COR-L47 (cell line): ENCODE measurements around the gene STEEP1.

ENCODE experiments used
- DNase-seq: peaks from one replicate; lab custom pipeline; 2025; lab: John Stamatoyannopoulos, UW

Gene STEEP1

GRCh38 chrX:119565107-119565663, at the start of gene STEEP1:
Gene STEEP1 (minus strand): TSS chrX:119565409. CDS start chrX:119565355, 54 bp downstream.
- DNase-seq: peak; percentile 81

DNA sequence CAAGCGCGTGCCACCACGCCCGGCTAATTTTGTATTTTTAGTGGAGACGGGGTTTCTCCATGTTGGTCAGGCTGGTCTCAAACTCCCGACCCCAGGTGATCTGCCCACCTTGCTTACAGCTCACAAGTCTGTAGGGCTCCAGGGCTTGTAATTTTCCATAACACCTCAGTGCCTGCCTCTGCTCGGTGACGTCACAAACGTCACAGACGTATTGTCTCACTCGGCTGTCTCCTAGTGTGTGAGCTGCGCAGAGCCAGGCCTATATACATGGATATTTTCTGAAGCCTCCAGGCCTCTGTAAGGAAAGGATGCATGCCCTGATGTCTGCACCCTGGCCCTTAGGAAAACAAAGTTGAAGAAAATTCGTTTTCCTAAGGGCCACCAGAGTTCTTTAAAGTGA, 49.6 kb upstream of the STEEP1 start:
- no peak for DNase-seq

GRCh38 chrX:119607018-119607389, 41.8 kb upstream of the STEEP1 start:
- DNase-seq: no peak

DNA sequence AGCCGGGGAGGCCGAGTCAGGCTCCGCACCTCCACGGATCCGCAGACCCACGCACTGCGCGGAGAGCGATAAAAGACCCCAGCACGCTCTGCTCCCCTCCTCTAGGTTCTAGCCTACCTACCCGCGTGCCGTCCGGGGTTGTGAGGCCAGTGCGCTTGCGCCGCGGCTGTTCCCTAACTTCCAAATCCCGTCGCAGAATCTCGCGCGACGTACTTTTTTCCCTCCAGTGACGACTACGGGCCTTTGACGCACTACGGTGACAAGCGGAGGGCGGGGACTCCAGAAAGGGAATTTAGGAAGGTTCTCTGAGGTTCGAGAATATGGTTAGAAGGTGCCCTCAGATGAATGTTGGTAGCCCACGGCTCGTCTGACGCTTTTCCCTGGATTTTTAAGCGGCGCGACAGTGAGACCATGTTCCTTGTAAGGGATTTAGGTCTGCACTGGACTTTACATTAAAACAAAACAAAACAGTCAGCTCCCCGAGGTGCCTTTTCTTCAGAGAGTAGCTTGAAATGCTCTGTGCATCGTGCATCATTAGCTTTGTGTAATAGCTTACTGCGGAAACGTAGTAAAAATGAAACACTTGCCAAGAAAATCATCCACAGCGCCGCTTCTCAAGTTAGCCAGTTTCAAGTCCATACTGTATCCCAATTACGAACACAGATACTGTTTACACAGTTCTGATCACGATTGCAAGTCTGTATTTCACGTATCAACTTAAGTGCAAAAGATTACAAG, 41.2 kb upstream of the STEEP1 start, which contains the start of gene NKRF:
Gene NKRF (minus strand): TSS at position 145 of the 738 bp plus-strand sequence.
- DNase-seq: peak; percentile 87

- DNase-seq: peak; percentile 25
These were observed 40.5 kb upstream of the STEEP1 start for GRCh38 chrX:119605464-119606279.

DNA sequence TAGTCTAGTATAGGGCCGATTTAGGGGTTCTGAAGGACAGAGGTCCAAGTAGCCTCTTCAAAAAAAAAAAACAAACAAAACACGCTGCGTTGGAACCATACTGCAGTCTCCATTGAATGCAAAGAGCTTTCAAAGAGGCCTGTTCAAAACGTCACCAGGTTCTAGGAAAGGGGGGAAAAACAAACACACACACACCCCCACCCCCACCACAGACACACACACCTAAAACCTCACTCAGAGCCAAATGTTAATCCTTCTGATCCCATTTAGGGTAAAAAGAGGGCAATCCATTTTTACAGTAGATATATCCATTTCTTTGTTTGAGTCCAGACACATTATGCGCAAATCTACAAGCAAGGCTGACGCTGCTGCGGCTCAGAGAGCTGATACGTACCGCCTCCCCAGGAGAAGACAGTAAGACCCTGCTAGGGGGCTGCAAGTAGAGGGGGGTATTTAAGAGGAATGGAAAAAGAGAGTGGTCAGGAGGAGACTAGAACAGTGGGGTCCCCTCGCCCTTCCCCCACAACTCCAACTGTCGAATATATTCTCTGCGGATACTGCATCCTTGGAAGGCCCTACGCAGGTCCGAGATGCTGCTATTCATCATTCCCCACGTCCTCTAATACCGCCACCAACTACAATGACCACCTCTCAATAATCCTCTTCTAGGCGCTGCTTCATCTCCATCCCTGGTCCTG, 39.7 kb upstream of the STEEP1 start:
- DNase-seq: no peak

- no peak for DNase-seq
These were observed 37.6 kb upstream of the STEEP1 start for GRCh38 chrX:119602701-119603255.

GRCh38 chrX:119589810-119590209, 24.6 kb upstream of the STEEP1 start:
- DNase-seq: no peak

DNA sequence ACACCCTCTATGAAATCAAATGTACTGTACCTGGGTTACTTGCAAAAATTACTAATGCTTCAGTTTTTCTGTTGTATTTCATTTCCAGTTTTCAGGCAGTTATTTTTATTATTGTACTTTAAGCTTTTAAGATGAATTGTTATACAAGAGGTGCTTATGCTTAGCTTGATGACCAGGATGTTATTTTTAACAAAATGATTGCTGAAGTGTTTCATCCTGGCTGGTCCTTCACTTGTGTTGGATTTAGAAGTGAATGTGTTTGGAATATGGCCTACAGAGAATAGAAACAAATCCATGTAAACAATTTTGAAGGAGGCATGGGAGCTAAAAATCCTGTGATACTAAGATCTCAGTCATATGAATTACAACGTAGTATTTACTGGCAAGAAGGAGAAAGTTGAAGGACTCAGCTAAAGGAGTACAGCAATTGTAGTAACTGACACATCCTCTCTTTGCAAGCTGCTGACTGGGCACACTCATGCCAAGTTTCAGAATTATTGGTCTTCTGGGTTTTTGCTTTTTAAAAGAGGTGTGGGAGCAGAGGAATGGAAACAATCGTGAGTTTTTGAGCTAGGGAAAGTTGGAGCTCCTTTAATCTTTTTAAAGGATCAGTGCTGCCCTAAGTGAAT, 18.3 kb upstream of the STEEP1 start:
- DNase-seq: no peak

DNA sequence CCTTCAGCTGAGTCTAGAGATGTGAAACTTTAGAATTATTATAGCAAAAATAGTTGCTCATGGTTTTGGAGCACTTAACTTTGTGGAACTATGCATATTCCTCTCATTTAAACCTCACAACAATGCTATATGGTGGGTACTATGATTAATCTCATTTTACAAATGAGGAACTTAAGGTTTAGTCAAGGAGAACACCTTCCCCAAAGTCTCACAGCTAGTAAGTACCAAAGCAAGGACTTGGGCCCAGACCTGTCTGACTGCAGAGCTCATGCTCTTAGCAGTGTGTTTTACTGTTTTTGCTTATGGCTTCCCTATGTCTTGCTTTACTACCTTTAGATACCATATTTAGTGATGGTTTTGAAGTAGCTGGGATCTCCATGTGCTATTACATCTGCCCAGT, 14.2 kb upstream of the STEEP1 start:
- no peak for DNase-seq

GRCh38 chrX:119574394-119575266, 9.4 kb upstream of the STEEP1 start, which contains the start of gene UBE2A:
Gene UBE2A (plus strand): TSS chrX:119574563. CDS start chrX:119574712, 149 bp downstream.
- peak; percentile 82 for DNase-seq

- no peak for DNase-seq
These were observed 8.7 kb upstream of the STEEP1 start for GRCh38 chrX:119573840-119574393.

DNA sequence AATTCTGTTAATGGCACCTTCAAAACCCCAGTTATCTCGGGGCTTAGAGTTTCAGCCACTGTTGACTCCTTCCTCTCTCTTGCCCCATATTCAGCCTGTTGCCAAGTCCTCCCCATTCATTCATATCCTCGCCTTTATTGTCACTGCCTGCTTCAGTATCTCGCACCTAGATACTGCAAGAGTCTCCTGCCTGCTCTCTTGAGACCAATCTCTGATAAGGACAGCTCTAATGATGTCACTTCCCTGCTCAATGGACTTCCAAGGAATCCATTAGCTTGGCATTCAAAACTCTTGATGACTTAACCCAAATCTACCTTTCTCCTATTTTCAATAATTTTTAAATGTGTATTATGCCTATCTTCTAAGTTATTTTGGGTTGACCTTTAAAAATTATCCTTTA, 8.0 kb upstream of the STEEP1 start:
- no peak for DNase-seq

- DNase-seq: no peak
These were observed 5.2 kb upstream of the STEEP1 start for GRCh38 chrX:119570351-119570835.

- no peak for DNase-seq
These were observed 12.7 kb downstream of the STEEP1 start for GRCh38 chrX:119552508-119552907.

- no peak for DNase-seq
These were observed 15.7 kb downstream of the STEEP1 start for GRCh38 chrX:119549327-119550016.

DNA sequence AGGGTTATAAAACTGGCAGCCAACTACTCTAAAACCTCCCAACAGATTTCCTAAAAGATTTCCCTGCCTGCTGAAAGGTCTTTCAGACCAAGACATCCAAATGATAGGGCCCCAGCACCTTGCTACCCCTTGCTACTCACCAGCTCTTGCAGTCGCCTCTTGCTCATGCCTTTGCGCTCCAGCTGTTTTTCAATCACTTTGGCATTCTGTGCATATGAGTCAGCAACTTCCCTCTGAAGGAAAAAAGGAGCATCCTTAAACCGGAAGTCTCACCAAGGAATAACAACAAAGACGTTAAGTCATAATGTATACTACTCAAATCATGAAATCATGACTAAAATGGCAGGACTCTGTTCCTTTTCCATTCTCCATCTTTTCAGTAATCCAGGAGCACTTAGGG, 24.0 kb downstream of the STEEP1 start:
- no peak for DNase-seq

GRCh38 chrX:119539872-119540271, 25.3 kb downstream of the STEEP1 start:
- DNase-seq: no peak

DNA sequence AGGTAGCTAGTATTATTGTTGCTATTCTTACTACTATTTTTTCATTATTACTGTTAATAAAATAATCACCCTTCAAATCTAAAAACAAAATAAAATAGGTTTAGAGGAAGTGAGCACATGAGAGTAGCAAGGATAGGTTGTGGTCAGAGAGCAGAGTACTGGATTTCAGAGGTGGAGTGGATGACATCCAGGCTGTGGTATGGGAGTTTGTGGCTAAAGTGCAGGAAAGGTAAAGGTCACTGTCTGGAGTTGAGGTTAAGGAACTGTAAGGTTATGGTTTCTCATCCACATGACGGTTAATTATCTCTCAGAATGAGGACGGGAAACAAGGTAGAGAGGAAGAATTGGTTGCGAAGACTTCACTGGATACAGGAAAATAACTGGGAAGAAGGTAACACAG, 27.7 kb downstream of the STEEP1 start:
- DNase-seq: no peak
